Measurements from ENCODE around the gene CSNK1G1.
"Not testable (repeated sequence)": the region's sequence is repeated elsewhere in the genome, so short reads cannot be mapped to it uniquely, and the experiment has no call there.

Gene CSNK1G1

DNA sequence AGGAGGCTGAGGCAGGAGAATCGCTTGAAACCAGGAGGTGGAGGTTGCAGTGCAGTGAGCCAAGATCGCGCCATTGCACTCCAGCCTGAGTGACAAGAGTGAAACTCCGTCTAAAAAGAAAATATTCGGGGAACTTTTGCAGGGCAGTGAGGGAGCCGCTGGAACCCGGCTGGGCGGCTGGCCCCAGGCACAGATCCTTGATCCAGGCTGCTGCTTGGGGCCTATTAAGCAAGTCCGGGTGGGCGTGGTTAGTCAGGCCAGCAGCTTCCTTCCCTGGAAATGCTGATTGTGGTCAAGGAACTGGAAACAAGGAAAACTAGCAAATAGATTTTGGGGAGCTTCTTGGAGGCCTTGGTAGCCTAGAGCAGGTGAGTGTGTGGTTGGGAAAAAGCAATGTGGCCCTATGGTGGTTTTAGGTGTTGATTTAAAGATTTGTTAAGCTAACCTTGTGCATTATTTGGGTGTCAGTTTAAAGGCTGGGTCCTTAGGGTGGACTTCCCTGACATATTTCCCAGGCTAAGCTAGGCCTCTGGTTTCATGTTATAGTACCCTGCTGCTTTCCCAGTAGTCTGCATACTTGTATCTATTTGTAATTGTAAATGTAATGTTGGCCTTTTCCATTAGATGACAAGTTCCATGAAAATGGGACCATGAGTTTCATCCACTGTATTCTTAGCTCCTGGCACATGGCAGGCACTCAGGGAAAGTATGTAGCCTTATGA is 222.2 kb downstream of the CSNK1G1 start:
- DNase-seq (ENCODE audit: low read depth in 2 of 2) = no peak

DNA sequence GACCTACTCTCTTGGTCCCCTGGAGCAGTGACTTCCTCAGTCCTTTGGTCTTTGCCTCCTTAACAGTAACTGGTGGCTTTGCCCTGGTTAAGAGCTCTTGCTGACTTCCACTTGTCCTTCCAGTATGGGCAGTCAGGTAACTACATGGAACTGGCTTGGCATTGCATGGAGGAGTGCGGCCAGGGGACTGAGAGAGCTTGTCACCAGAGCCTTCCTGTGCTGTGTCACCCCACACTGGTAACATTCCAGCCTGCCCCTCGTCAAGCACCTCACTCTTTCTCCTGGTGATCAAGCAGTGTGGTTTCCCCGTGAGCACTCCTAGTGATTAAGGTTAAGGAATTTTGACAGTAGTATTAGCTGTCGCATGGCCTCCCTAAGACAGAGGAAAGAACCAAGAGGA is 223.8 kb downstream of the CSNK1G1 start:
- DNase-seq (ENCODE audit: low read depth in 2 of 2) = no peak

DNA sequence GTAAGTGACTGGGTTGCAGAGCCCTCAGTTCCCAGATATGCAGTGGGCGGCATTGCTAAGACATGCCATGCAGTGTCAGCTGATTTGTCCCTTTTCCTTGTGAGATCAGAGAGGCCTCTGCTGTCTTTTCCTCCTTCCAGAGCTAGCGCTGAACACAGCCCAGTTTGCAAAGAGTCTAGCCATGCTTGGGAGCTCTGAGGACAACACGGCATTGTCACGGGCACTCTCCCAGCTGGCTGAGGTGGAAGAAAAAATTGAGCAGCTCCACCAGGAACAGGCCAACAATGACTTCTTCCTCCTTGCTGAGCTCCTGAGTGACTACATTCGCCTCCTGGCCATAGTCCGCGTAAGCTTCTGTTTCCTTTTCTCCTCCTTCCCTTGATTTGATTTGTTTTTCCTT is 224.4 kb downstream of the CSNK1G1 start:
- no peak for DNase-seq (ENCODE audit: low read depth in 2 of 2)

DNA sequence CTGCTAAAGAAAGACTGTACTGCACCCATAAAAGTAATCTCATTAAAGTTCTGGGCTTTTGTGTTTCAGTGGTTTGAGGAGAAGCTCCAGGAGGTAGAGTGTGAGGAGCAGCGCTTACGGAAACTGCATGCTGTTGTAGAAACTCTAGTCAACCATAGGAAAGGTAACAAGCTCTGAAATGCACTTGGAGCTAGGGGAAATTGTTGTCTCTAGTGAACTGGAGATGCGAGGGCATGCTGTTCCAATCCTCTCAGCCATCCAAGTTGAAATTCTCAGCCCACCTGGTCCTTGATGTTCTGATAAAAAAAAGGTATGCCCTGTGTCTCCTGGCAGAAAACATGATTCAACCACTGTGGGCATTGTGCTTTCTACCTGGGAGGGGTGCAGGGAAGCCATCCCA is 225.8 kb downstream of the CSNK1G1 start:
- no peak for DNase-seq (ENCODE audit: low read depth in 2 of 2)

GRCh38 chr15:64127521-64128270 is 228.3 kb downstream of the CSNK1G1 start:
- no peak for DNase-seq (ENCODE audit: low read depth in 2 of 2)

DNA sequence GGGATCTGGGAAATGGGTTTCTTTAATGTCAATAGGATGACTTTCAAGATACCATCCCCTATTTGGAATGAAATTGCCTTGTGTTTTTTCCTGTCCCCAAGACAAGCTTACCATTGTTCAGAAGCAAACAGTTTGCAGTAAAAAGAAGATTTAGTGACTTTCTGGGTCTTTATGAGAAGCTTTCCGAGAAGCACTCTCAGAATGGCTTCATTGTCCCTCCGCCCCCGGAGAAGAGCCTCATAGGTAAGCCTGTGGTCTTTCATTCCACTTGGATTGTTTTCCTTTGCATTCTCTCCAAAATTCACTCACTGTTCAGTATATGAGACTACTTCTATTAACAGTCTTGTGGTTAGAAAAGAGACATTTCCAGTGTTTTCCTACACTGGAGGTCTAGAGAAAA is 230.0 kb downstream of the CSNK1G1 start:
- no peak for DNase-seq (ENCODE audit: low read depth in 2 of 2)

- no peak for DNase-seq (ENCODE audit: low read depth in 2 of 2)
Measured at GRCh38 chr15:64122936-64123351, 233.0 kb downstream of the CSNK1G1 start.

DNA sequence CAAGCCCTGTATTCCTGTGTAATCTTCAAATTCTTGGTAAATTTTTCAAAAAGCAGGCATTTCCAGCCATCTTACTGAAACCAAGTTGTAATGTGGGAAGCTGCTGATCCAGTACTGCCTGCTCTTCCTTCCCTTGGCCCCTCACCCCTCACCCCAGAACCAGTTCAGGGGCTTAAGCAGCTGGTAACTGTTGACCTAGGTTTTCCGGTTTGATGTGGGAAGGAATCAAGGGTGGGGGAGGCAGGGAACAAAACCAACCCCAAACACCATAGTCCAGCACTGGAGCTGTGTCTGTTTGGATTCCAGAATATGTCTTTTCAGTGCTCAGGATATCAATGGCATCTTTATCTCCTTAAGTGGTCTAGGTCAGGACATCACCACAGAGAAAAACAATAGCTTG is 233.5 kb downstream of the CSNK1G1 start:
- DNase-seq (ENCODE audit: low read depth in 2 of 2) = no peak

DNA sequence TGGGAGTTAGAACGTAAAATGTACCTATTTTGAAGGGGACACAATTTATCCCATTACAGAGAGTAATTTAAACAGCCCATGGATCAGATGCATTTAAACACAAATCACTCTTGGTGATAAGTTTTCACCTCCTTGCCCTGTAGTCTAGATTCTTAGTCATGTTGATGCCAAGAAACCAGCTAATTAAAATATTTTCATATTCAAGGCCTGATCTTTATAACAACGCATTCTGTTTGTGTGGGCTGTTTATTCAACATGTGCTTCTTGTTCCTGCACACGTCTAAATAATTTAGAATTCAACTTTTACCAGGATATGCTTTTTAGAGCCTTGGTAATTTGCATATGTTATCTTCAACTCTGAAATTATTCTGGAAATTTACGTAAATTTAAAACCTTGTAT is 234.4 kb downstream of the CSNK1G1 start:
- no peak for DNase-seq (ENCODE audit: low read depth in 2 of 2)

- DNase-seq (ENCODE audit: low read depth in 2 of 2) = not testable (repeated sequence)
Measured at GRCh38 chr15:64120322-64120721, 235.7 kb downstream of the CSNK1G1 start.

DNA sequence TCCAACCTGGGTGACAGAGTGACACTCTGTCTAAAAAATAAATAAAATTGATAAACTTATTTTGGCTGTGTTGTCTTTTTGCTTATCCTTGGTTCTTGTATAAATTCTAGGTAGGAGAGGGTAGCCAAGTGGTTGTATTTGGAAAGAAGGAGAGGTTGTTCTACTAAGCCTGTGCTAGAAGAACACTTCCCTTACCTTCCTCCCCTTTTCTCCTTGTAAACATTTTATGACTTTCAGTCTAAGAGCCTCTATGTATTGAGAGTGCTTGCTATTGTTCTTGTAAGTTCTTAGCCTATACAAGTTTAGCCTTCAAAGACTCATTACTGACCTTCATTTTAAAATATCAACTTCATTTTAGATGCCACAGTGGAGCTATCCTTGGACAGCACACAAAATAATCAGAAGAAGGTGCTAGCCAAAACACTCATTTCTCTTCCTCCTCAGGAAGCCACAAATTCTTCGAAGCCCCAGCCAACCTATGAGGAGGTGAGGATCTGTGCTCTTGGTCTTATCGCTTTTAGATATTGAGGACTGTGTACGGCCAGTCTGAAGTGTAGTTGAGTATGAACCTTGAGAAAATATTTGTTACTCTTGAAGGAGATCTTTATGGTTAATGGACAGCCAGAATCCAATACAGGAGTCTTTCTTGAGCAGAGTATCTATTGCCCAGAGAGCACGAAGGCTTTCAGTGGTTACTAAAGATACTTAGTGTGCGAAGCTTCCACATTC is 238.1 kb downstream of the CSNK1G1 start:
- DNase-seq (ENCODE audit: low read depth in 2 of 2) = no peak

Data from stimulated activated CD8-positive, alpha-beta memory T cell treated with anti-CD3 and anti-CD28 coated beads, Interleukin-2, amount 100 ng/mL, for 1 hour (primary cell).